GM19351 (cell line): ENCODE results near the gene ZNF488.
A peak's percentile ranks its signal among the peaks of the same experiment; 100 is the strongest.
"Not testable (repeated sequence)": the region's sequence is repeated elsewhere in the genome, so short reads cannot be mapped to it uniquely, and the experiment has no call there.

Experiments used
- ATAC-seq: cut with Tn5 transposase; IDR thresholded peaks from one replicate; pipeline ENCODE4 v1.9.1; 2021; ENCODE audit warnings: mild to moderate bottlenecking, moderate library complexity; ENCODE audit not compliant: unreplicated experiment

The ZNF488 gene

GRCh38 chr10:47384148-47384921 lies at the start of gene ZNF488:
Gene ZNF488, minus strand, starts transcription at chr10:47384293. Its CDS starts 15,464 bp downstream, at chr10:47368829.
- ATAC-seq, result peak; percentile 93

DNA sequence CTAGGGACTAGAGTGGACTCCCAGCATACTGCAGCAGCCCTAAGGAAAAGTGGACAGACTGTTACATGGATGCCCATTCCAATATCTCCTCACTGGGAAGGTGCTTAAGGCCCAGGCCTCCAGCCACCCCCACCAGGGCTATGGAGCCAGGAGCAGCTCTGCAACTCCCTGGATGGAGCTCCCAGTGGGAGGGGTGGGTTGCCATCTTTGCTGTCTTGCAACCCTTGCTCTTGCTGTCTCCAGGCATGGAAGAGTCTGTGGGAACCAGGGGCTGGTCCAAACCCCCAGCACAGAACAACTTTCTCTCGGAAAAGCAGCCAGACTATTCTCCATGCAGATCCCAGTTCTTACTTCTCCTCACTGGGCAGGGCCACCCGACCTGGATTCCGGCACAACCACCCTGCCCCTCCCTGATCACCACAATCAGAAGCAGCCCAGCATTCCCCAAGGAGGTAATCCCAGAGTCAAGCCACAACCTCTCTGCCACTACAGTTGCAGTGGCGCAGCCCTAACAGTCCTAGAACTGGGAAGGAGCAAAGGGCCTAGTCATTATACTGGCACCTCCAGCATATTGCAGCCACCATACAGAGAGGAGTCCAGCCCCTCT lies 41.8 kb upstream of the ZNF488 start:
- no peak for ATAC-seq

- ATAC-seq, result no peak
Measured at GRCh38 chr10:47424231-47424630, 40.1 kb upstream of the ZNF488 start.

- ATAC-seq, result no peak
Measured at GRCh38 chr10:47423476-47423875, 39.4 kb upstream of the ZNF488 start.

DNA sequence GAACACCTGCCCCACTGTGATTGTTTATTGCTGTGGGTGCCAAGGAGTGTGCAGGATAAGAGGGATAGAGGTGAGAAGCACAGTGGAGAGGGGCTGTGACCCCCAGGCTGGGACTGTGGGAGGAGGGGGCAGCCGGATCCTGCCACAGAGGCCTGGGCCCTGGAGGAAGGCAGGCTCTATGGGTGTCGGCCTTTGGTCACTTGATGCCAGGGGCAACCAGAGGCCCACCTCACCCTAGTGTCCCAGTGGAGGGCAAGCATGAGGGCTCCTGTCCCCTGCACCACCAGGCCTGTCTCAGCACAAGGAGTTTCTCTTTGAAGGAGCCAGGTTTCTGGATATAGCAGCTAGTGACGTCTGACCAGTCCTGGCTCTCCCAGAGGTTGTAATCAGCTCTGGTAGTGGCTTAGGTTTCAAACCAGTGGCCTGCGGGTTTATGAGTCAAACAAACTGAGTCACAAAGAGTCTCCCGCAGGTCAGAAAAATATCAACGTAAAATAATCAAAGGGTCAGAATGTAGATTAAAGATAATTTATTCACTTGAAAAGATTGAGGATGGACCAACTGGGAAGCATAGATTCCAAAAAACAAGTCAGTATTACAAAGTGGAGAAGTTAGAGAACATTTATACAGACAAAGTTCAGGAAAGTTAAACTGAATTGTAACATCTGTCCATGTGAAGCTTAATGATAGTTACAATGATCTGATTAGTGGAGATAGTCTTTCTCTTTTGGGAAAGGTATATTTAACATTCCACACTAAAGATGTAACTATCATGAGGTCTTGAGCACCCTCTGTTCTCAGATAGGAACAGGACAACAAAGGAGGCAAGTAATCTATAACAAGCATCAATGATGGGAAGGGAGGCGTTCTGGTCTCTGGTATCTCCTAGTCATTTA lies 37.2 kb upstream of the ZNF488 start:
- no peak for ATAC-seq

GRCh38 chr10:47420305-47421056 lies 36.4 kb upstream of the ZNF488 start:
- no peak for ATAC-seq

DNA sequence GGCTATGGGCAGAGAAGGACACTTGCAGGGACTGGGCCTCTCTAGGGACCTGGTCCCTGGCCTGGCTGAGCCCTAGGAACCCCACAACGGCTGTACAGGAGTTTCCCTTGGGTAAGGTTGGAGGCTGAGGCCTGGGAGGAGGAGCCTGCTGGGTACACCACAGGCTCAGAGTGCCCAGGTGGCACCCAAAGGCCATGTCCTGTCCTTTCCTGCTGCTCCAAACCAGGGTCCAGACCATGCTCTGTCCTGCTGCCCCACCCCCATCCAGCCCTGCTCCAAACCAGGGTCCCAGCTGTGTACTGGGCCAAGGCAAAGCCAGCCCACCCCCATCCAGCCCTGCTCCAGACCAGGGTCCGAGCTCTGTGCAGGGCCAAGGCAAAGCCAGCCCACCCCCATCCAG lies 35.3 kb upstream of the ZNF488 start:
- ATAC-seq, result no peak

DNA sequence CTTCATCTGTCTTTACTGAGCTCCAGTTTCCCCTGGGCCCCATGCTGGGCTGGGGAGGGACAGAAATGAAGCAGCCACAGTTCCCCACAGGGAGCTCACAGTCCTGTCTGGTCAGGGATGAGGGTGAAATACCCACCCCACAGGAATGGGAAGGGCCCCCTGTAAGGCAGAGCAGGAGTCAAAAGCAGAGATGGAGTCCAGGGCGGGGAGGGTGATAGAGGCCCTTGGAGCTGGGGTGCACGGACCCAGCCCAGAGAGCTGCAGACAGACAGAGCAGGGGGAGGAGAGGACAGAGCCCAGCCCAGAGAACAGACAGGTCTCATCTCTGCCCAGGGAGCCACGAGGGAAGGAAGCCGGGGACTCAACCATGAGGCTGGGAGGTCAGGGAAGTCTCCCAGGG lies 34.9 kb upstream of the ZNF488 start:
- ATAC-seq, result no peak

DNA sequence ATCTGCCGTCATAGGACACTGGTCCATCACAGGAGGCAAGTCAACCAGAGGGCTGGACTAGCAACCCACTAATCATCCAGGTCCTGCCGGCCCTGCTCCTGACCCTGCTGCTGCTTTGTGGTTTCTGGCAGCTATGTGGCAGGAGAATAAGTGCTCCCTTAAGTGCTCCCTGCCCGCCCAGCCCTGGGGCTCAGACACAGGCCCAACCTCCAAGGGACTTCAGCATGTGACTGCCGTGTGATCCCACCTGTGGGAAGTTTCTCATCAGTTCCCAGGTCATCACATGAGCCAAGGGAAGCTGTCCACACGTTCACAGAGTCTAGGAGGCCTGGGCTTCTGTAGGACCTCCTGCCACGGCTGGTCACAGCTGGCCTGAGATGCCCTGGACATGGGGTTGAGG lies 34.2 kb upstream of the ZNF488 start:
- ATAC-seq, result no peak

- not testable (repeated sequence) for ATAC-seq
Measured at GRCh38 chr10:47416305-47417218, 32.5 kb upstream of the ZNF488 start.

DNA sequence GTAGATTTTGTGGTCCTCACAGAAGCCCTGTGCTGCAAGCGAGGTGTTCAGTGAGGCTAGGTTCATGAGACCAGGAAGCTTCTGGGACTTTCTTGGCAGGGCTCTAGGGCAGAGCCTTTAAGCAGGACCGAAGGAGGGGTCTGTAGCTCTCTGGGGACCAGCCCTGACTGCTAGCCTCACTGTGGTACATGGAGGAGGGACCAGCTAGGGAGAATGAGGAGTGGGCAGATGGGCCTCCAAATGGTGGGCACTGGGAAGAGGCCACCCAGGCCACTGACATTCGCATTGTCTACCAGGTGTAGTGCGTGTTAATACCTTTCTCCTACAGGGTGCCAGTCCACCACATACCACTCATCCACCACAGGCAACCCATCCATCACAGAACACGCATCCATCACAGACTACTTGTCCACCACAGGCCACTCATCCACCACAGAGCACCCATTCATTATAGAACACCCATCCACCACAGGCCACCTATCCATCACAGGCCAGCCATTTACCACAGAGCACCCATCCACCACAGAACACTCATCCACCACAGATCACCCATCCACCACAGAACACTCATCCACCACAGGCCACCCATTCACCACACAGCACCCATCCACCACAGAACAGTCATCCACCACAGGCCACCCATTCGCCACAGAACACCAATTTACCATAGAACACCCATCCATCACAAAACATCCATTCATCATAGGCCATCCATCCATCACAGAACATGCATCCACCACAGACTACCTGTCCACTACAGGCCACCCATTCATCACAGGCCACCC lies 31.6 kb upstream of the ZNF488 start:
- ATAC-seq, result no peak

DNA sequence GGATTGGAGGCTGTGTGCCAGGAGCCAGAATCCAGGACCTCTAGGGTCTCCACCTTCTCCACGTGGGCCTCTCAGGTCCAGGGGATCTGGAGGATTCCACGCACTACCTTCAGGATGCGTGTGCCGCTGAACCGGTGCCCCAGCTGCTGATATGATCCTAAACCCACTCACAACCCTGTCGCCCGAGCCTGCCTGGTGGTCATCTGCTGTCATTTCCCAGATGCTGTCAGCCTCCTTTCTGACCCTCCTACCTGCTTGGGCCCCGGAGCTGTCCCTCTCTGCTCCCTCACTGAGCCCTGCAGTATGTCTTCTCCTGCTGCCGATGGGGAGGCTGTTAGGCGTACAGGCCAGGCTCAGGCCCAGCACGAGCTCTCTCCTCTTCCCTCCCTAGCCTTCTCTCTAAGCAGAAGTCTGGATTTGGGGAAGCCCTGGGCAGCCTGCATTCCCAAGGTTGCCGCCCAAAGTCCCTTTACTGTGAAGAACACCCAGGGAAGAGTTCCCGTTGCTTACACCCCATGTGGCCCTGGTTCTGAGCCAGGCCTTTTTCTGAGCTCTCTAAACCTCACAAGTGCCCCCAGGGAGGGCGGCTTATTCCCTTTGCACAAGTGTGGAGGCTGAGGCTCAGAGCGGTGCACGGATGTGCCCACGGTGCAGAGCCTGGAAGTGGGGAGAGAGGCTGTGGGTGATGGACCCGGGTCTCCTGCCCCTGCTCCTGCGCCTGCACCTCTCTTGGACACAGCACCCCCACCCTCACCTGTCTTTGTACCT lies 30.8 kb upstream of the ZNF488 start:
- ATAC-seq, result no peak

GRCh38 chr10:47414227-47414592 lies 30.1 kb upstream of the ZNF488 start:
- no peak for ATAC-seq

DNA sequence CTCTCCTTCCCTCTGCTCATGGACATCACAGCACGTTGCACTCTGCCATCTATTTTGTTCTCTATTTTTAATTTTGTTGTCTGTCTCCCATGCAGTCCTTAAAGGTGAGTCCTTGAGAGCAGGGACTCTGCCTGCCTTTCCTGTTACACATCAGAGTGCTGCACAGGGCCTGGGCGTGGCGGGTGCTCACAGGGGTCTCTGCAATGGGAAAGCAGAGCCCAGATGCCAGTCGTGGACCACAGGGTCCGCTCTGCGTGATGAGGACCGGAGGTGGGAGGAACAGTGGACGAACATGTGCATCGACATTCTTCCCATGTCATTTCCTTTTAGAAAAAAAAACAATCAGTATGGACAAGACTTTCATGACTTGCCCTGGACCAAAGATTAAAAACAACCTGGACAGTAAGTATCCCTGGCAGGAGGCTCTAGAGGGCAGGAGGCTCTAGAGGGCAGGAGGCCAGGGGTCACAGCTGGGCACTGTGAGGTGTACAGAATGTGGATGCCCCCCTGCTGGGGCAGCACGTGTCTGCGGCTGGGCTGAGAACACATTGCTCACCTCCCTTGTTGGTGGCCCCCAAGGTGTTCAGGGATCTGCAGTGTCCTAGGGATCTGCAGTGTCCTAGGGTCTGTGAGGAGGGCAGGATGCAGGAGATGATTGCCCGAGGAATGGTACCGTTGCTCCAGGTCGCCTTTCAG lies 29.6 kb upstream of the ZNF488 start:
- no peak for ATAC-seq

- ATAC-seq, result no peak
Measured at GRCh38 chr10:47412869-47413268, 28.8 kb upstream of the ZNF488 start.

DNA sequence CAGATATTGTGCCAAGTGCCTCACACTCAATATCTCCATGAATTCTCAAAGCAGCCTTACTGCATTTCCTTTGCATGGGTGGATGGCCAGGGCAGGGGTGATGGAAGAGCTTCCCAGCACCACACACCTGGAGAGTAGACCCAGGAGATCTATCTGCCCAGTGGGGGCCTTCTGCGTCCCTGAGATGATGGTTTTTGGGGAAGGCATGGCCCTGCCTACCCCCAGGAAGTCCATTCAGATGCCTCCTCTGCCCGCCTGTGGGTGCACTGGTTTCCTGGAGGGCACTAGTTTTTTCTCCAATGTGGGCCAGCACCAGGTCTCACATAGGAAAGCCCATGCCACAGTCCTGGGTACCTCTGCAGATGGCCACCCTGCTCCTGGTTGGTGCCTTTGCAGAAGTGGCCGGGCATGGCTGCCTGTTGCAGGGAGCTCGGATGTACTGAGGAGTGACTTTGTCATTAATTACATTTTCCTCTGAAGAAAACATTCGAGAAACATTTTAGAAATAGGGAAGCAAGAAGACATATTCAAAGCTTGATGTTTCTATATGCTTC lies 28.2 kb upstream of the ZNF488 start:
- no peak for ATAC-seq

- ATAC-seq, result no peak
Measured at GRCh38 chr10:47410862-47411261, 26.8 kb upstream of the ZNF488 start.
